GM18520 (cell line): Measurements from ENCODE around the gene PPARG.
"Not testable (repeated sequence)": the region's sequence is repeated elsewhere in the genome, so short reads cannot be mapped to it uniquely, and the experiment has no call there.

ENCODE experiments used
- ATAC-seq: cut with Tn5 transposase; IDR thresholded peaks from one replicate; pipeline ENCODE4 v1.9.1; 2021; ENCODE audit not compliant: unreplicated experiment

The PPARG gene

DNA sequence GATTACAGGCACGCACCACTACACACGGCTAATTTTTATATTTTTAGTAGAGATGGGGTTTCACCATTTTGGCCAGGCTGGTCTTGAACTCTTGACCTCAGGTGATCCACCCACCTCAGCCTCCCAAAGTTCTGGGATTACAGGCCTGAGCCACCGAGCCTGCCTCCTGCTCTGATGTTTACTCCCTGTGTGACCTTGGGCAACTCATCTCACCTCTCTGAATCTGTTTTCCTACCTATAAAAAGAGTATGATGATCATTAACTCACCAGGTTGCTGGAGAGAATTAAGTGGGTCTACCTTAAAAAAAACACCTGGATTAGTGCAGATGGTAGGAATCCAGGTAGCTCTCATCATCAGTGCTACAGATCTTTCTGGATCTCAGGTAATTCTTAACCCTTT is 190.3 kb downstream of the PPARG start:
- ATAC-seq = not testable (repeated sequence)

DNA sequence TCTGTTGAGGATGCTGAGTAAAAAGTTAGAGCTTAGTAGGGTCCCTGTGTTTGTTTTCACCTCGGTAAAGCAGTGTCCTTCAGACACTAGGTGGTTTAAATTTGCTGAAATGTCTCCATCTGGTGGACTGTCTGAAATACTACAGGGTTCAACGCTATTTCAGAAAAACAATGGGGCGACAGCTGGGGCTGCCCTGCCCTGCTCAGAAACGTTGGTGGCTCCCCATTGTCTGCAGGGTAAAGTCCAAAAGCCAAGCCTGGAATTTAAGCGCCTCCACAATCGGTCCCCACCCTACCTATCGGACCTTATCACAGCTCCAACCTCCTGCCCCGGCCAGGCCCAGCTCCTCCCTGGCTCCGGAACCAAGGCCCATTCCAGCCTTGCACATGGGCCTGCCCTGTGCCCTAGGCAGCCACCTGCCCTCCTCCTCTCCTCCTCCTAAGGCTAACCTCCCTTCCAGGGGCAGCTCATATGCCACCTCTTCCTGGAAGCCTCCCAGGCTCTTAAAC is 191.1 kb downstream of the PPARG start:
- ATAC-seq = no peak

DNA sequence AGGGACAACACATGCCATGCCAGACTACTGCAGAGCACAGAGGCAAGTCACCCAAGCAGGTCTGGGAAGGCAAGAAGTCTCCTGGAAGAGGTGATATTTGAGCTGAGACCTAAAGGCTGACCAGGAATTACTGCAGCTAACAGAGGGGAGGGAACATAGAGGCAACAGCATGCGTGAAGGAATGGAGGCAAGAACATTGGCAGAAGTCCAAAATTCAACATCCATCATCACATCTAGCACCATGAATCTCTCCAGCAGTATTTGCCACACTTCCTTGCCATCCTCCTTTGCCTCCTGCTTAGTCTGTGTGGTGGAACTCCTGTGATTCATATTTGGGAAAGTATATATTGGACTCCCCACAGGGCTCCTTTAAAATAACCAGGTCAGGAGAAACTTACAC is 194.5 kb downstream of the PPARG start:
- no peak for ATAC-seq

DNA sequence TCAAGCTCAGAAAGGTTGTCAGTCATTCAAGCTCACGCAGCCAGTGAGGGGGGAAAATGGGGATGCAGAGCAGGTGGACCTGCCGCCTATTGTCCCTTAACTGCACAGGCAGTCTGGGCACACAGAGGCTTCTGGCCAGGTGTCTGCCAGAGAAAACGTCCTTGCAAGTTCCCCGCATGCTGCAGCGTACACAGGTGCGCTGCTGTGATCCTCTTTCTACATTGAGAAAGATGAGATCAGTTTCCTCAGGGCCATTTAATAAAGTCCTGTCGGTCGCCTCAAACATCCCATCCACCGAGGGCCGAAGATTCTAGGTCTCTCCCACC is 195.0 kb downstream of the PPARG start:
- no peak for ATAC-seq
